Cardiac muscle cell (in vitro differentiated cells and primary cell): Measurements from ENCODE around the gene TLR3. TPM values are rescaled to one million over a fixed set of nuclear protein-coding genes. Genes with fewer than 3 reads are reported as not detected.

Source experiments
- DNase-seq, 2 donors: peaks; one replicate each; pipeline versions ENCODE4 v3.0.0 to v3.0.0-alpha.2; 2010 to 2017; ENCODE audit warnings: low read depth in 1 of 2, low spot score in 1 of 2
- H3K27ac ChIP-seq: fragments of 200-600 bp; sonication (generic); 2 replicates; pipeline ENCODE4 v1.5.1; 2016
- H3K27me3 ChIP-seq: fragments of 200-600 bp; sonication (generic); 2 replicates; pipeline ENCODE4 v1.6.0; 2016; ENCODE audit warnings: control low read depth
- H3K36me3 ChIP-seq: fragments of 200-600 bp; sonication (generic); 2 replicates; pipeline ENCODE4 v1.5.1; 2016; ENCODE audit warnings: control low read depth
- H3K4me1 ChIP-seq: fragments of 200-600 bp; sonication (generic); 2 replicates; pipeline ENCODE4 v1.8.1; 2017; ENCODE audit warnings: low read depth, mild to moderate bottlenecking, mixed run types
- H3K4me3 ChIP-seq: fragments of 200-600 bp; sonication (generic); 2 replicates; pipeline ENCODE4 v1.5.1; 2016; ENCODE audit warnings: mild to moderate bottlenecking
- H3K9me3 ChIP-seq: fragments of 200-600 bp; sonication (generic); 2 replicates; pipeline ENCODE4 v1.5.1; 2017; ENCODE audit warnings: low read depth, mild to moderate bottlenecking, control low read depth
- polyA plus RNA-seq: library from polyadenylated mRNA; unstranded; fragments of >200 nt; fragmentation: Nextera tagmentation; extraction: Ambion mirVana; gene quantifications from 2 replicates; pipeline ENCODE4 v1.2.1, GENCODE V29; 2016
- total RNA-seq: library from RNA; depleted of rRNA; stranded (reverse); fragments of >200 nt; gene quantifications from 2 replicates; pipeline ENCODE4 v1.2.3, GENCODE V29; 2016
- TF ChIP-seq, protein P1 (sequence below): IDR thresholded peaks from 2 replicates; pipeline ENCODE4 v1.5.1; 2012; ENCODE audit warnings: low read depth, mild to moderate bottlenecking, low read length

The TLR3 gene
- total RNA-seq (0.21 TPM in 1 of 2 replicates, not detected in the other), polyA plus RNA-seq (not detected in 2 replicates)

GRCh38 chr4:186068581-186069348, at the start of gene TLR3:
Gene TLR3, plus strand, starts transcription at chr4:186069156. Its CDS starts 7,464 bp downstream, at chr4:186076620.
- TF ChIP-seq, protein P1, sequence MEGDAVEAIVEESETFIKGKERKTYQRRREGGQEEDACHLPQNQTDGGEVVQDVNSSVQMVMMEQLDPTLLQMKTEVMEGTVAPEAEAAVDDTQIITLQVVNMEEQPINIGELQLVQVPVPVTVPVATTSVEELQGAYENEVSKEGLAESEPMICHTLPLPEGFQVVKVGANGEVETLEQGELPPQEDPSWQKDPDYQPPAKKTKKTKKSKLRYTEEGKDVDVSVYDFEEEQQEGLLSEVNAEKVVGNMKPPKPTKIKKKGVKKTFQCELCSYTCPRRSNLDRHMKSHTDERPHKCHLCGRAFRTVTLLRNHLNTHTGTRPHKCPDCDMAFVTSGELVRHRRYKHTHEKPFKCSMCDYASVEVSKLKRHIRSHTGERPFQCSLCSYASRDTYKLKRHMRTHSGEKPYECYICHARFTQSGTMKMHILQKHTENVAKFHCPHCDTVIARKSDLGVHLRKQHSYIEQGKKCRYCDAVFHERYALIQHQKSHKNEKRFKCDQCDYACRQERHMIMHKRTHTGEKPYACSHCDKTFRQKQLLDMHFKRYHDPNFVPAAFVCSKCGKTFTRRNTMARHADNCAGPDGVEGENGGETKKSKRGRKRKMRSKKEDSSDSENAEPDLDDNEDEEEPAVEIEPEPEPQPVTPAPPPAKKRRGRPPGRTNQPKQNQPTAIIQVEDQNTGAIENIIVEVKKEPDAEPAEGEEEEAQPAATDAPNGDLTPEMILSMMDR = no peak
- Histone ChIP-seq H3K27ac (no peak within 1 kb of the TSS), H3K4me1 (peaks cover 12% of the 10 kb centered on the region), H3K9me3 (no peaks in the 10 kb centered on the region), H3K4me3 (no peak within 1 kb of the TSS), H3K27me3 (no peaks in the 10 kb centered on the region), H3K36me3 (no peaks in the 10 kb centered on the region)
- peak in 1 of 2 donors; percentile 56 for DNase-seq

DNA sequence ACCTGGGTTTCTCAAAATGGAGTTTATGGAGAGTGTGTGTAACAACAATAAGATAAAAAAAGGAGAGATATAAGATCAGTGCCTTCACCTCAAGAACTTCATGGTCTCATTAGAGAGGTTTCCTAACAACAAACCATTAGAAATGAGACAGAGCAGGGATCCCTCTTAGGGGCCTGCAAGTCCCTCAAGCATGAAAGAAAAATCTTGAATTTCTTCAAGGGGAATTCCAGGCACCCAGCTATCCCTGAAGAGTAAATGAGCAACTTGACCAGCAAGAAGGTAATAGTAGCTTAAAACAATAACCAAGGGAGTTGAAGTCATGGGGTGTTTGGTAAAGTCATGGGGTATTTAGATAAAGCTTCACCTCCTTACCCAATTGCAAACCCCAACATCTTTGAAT, 49.7 kb upstream of the TLR3 start:
- DNase-seq = no peak
- no peak overlapping the region for H3K4me3 ChIP-seq
- no peak overlapping the region for H3K27ac ChIP-seq
- no peaks in the 10 kb centered on the region for H3K27me3 ChIP-seq
- H3K9me3 ChIP-seq = no peaks in the 10 kb centered on the region
- H3K4me1 ChIP-seq = peaks cover 8% of the 10 kb centered on the region
- TF ChIP-seq, protein P1 = no peak
- H3K36me3 ChIP-seq = no peaks in the 10 kb centered on the region

DNA sequence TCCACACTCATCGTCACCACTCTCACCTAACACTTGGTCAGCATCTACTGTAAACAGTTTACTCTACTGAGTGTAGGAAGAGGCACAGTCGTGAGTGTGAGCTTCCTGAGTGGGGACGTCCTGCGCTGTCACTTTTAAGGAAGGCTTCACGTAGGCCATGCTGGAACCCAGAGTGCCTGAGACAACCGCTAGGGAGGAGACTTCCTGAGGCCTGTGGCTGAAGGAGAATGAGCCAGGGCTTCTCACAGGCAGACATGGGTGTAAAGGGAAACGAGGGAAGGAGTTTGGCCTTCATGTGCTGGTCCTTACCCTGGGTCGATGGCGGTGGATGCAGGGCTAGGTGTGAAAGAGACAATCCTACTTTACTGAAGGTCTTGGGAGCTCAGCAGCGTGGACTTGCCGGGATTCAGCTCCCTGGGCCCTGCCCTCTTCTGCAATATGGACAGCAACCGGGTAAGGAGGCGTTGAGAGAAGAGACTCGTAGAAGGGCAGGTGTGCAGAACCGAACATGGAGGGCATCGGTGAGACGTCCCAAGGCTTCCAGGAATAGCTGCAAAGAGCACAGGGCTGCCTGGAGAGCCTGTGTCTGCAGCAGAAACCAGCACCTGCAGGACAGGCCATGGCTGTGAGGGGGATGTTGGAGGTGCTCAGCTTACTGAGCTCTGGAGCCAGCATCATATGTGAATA, 48.7 kb upstream of the TLR3 start:
- no peaks in the 10 kb centered on the region for H3K9me3 ChIP-seq
- TF ChIP-seq, protein P1 = no peak
- H3K36me3 ChIP-seq = no peaks in the 10 kb centered on the region
- no peak for DNase-seq
- H3K4me1 ChIP-seq = peaks cover 8% of the 10 kb centered on the region
- H3K4me3 ChIP-seq = no peak overlapping the region
- no peaks in the 10 kb centered on the region for H3K27me3 ChIP-seq
- peak overlapping the region; percentile 41 for H3K27ac ChIP-seq

DNA sequence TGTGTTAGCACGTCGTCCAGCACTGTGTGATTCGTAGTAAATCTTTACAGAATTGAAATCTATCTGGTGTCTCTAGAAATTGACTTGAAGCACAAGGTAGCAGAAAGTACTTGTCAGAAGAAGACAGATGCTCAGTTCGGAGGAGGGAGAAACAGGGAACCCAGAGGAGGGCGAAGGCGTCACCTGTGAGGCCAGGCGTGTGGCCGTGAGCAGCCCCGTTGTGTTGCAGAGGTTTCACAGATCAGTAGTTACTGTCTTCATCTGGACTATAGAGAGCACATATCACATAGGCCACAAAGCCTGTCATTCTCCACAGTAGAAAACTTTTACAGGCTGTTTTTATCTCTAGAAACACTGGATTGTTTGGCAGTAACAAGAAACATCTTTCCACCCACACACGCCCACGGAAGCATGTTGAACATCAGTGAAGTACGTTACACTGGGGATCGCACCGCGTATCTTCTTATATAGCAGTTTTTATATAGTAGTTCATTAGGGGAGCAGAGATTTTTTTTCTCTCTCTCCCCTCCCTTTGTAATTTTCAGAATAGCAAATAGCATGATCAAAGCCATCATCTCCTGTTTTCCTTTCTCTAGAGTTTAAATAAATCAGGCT, 48.1 kb upstream of the TLR3 start:
- TF ChIP-seq, protein P1 = no peak
- Histone ChIP-seq H3K9me3 (no peaks in the 10 kb centered on the region), H3K27ac (peak overlapping the region; percentile 41), H3K27me3 (no peaks in the 10 kb centered on the region), H3K4me3 (no peak overlapping the region), H3K36me3 (no peaks in the 10 kb centered on the region), H3K4me1 (peaks cover 8% of the 10 kb centered on the region)
- DNase-seq = peak in 1 of 2 donors; percentile 49

GRCh38 chr4:186021461-186022167, 47.3 kb upstream of the TLR3 start:
- Histone ChIP-seq H3K27me3 (no peaks in the 10 kb centered on the region), H3K4me3 (no peak overlapping the region), H3K36me3 (no peaks in the 10 kb centered on the region), H3K4me1 (peaks cover 8% of the 10 kb centered on the region), H3K27ac (no peak overlapping the region), H3K9me3 (no peaks in the 10 kb centered on the region)
- TF ChIP-seq, protein P1 = peak; percentile 95
- DNase-seq = peak; percentile 66 to 71
